K562 (cell line): ENCODE data around the gene ZNF235. TPM values are rescaled to one million over a fixed set of nuclear protein-coding genes. Genes with fewer than 3 reads are reported as not detected.
A peak's percentile ranks its signal among the peaks of the same experiment; 100 is the strongest.

ENCODE experiments used
- C11orf30 ChIP-seq: fragments of 450-650 bp; IDR thresholded peaks from 2 replicates; pipeline ENCODE4 v1.6.1; 2016; ENCODE audit warnings: low read depth, mild to moderate bottlenecking
- CREBBP ChIP-seq: IDR thresholded peaks from one replicate; pipeline ENCODE4 v1.6.1; 2012; ENCODE audit warnings: low read depth, mild to moderate bottlenecking, control low read depth, inconsistent platforms, low read length
- CXXC5 ChIP-seq: fragments of 250-450 bp; sonication (Bioruptor Pico); IDR thresholded peaks from 2 replicates; pipeline ENCODE4 v1.8.0; 2022; ENCODE audit warnings: inconsistent platforms, mild to moderate bottlenecking, moderate library complexity
- ETV1 ChIP-seq: fragments of 450-650 bp; conservative IDR thresholded peaks from 2 replicates; pipeline ENCODE4 v1.6.1; 2016; ENCODE audit warnings: missing genetic modification characterization, control low read depth, low read depth, missing compliant biosample characterization
- FOSL1 ChIP-seq: fragments of 200-800 bp; sonication (Bioruptor generic); conservative IDR thresholded peaks from 2 replicates; pipeline ENCODE4 v1.6.1; 2016; ENCODE audit warnings: missing genetic modification characterization, missing compliant biosample characterization
- FOXJ2 ChIP-seq: fragments of 200-800 bp; sonication (Bioruptor generic); IDR thresholded peaks from 2 replicates; pipeline ENCODE4 v1.6.1; 2016; ENCODE audit warnings: missing genetic modification characterization, missing compliant biosample characterization
- GTF2A2 ChIP-seq: IDR thresholded peaks from 2 replicates; pipeline ENCODE4 v1.6.1; 2016; ENCODE audit warnings: mild to moderate bottlenecking, missing genetic modification characterization, missing compliant biosample characterization
- HDAC2 ChIP-seq: fragments of 450-650 bp; IDR thresholded peaks from 2 replicates; pipeline ENCODE4 v1.6.1; 2016; ENCODE audit warnings: mild to moderate bottlenecking
- LEF1 ChIP-seq: fragments of 450-650 bp; IDR thresholded peaks from 2 replicates; pipeline ENCODE4 v1.6.1; 2016; ENCODE audit warnings: mild to moderate bottlenecking
- MAZ ChIP-seq, 2 experiments: fragments of 450-650 bp in 1 of 2; sonication (generic) in 1 of 2; formaldehyde crosslinking; IDR thresholded peaks in 1 of 2; conservative IDR thresholded peaks in 1 of 2; 2 replicates each; pipeline versions ENCODE4 v1.4.0 to v1.5.0; 2020; ENCODE audit warnings: mild to moderate bottlenecking in 1 of 2, missing genetic modification reagents in 1 of 2
- MCM5 ChIP-seq: fragments of 450-650 bp; IDR thresholded peaks from 2 replicates; pipeline ENCODE4 v1.6.1; 2016; ENCODE audit warnings: low read depth
- MTA2 ChIP-seq: fragments of 450-650 bp; IDR thresholded peaks from 2 replicates; pipeline ENCODE4 v1.6.1; 2016; ENCODE audit warnings: low read depth
- NFRKB ChIP-seq: fragments of 450-650 bp; IDR thresholded peaks from 2 replicates; pipeline ENCODE4 v1.6.1; 2016; ENCODE audit warnings: low read depth
- POLR2A ChIP-seq: fragments of 450-650 bp; conservative IDR thresholded peaks from 2 replicates; pipeline ENCODE4 v1.6.1; 2016
- POLR2AphosphoS2 ChIP-seq: IDR thresholded peaks from 2 replicates; pipeline ENCODE4 v1.6.1; 2012; ENCODE audit warnings: low read length, improper control_type of control experiment
- POLR2AphosphoS5 ChIP-seq: IDR thresholded peaks from 2 replicates; pipeline ENCODE4 v1.6.1; 2011; ENCODE audit warnings: mild to moderate bottlenecking, low read depth, low read length, moderate library complexity; ENCODE audit not compliant: control insufficient read depth, insufficient read depth
- POU5F1 ChIP-seq: fragments of 150-350 bp; IDR thresholded peaks from 2 replicates; pipeline ENCODE4 v1.6.1; 2014; ENCODE audit warnings: borderline replicate concordance, low read length, low read depth, mild to moderate bottlenecking; ENCODE audit not compliant: partially characterized antibody
- polyA plus RNA-seq, 8 experiments: library from polyadenylated mRNA; depleted of rRNA in 4 of 8; stranded (reverse) in 5 of 8; unstranded in 3 of 8; fragments of >200 nt; fragmentation: Nextera tagmentation in 2 of 8; fragmentation: Illumina TruSeq in 1 of 8; extraction: Ambion mirVana in 2 of 8; extraction: Trizol in 1 of 8; gene quantifications; 2 replicates each; pipeline versions ENCODE4 v1.2.1 to v1.2.3, GENCODE V29; 2011 to 2014; ENCODE audit warnings: inconsistent platforms in 1 of 8, missing spikeins in 1 of 8
- total RNA-seq, 7 experiments: library from RNA; depleted of rRNA in 6 of 7; stranded (reverse); fragments of >200 nt in 6 of 7; fragmentation: Illumina TruSeq in 2 of 7; extraction: Trizol in 2 of 7; gene quantifications; 2 replicates each; pipeline versions ENCODE4 v1.2.1 to v1.2.3, GENCODE V29; 2011 to 2021; ENCODE audit warnings: low replicate concordance in 1 of 7
- TF ChIP-seq, protein P1 (sequence below), 2 experiments: fragments of 450-650 bp; IDR thresholded peaks; 2 replicates each; pipeline ENCODE4 v1.6.1; 2018; ENCODE audit warnings: mild to moderate bottlenecking in 2 of 2, low read depth in 1 of 2; ENCODE audit not compliant: partially characterized antibody in 2 of 2
- TF ChIP-seq, protein P2 (sequence below): sonication (generic); formaldehyde crosslinking; IDR thresholded peaks from 2 replicates; pipeline ENCODE4 v1.8.0; 2022; ENCODE audit warnings: mild to moderate bottlenecking, missing genetic modification reagents, borderline replicate concordance

Gene ZNF235
- total and polyA plus RNA-seq, 9 of the 15 experiments (the other 6 are each of a cell fraction or from before 2014, with no cell fraction given), result 0.68 to 2.9 (median 1.3) TPM

DNA sequence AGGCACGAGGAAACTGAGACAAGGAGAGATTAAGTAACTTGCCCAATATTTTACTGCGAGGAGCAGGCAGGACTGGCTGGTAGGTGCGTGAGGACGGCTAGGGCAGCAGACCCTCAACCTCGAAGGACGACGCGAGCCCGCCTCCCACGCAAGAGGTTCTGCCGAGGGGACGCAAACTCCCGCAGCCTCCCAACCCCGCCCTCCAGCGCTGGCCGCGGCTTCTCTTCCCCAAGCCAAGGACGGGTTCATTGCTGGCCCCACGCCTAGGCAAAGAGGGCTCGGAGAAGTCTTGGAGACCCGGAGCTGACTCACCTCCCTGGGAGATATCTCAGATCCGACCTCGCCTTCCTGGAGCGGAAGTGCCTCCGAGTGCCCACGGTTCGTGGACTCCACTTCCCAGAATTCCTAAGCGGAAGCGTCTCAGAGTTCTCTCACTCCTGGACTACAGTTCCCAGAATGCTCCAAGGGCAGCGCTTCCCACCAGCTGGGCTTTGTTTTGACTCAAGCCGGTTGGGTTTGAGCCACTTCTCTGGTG, at the start of gene ZNF235 (continued):
- TF ChIP-seq FOXJ2, result 0 out of 2 replicates have a peak, but pooled peaks have one; percentile 59
- no peak for TF ChIP-seq LEF1
- no peak for TF ChIP-seq MTA2
- TF ChIP-seq MCM5, result no peak
- no peak for TF ChIP-seq NFRKB
- peak; percentile 62 to 63; a peak in 3 of 4 replicates for TF ChIP-seq MAZ (CRISPR knock-in tag; conservative IDR thresholded peaks at IDR 0.05 in 1 of 2, IDR thresholded peaks at IDR 0.05 in 1 of 2)
- peak; percentile 80 for TF ChIP-seq CXXC5 (CRISPR knock-in tag)
- TF ChIP-seq POU5F1, result peak; percentile 46
- no peak for TF ChIP-seq POLR2AphosphoS2
- peak; percentile 95 for TF ChIP-seq FOSL1
- peak; percentile 41; the same call in 1 of the 2 replicates for TF ChIP-seq C11orf30
- TF ChIP-seq, protein P1, sequence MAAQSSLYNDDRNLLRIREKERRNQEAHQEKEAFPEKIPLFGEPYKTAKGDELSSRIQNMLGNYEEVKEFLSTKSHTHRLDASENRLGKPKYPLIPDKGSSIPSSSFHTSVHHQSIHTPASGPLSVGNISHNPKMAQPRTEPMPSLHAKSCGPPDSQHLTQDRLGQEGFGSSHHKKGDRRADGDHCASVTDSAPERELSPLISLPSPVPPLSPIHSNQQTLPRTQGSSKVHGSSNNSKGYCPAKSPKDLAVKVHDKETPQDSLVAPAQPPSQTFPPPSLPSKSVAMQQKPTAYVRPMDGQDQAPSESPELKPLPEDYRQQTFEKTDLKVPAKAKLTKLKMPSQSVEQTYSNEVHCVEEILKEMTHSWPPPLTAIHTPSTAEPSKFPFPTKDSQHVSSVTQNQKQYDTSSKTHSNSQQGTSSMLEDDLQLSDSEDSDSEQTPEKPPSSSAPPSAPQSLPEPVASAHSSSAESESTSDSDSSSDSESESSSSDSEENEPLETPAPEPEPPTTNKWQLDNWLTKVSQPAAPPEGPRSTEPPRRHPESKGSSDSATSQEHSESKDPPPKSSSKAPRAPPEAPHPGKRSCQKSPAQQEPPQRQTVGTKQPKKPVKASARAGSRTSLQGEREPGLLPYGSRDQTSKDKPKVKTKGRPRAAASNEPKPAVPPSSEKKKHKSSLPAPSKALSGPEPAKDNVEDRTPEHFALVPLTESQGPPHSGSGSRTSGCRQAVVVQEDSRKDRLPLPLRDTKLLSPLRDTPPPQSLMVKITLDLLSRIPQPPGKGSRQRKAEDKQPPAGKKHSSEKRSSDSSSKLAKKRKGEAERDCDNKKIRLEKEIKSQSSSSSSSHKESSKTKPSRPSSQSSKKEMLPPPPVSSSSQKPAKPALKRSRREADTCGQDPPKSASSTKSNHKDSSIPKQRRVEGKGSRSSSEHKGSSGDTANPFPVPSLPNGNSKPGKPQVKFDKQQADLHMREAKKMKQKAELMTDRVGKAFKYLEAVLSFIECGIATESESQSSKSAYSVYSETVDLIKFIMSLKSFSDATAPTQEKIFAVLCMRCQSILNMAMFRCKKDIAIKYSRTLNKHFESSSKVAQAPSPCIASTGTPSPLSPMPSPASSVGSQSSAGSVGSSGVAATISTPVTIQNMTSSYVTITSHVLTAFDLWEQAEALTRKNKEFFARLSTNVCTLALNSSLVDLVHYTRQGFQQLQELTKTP (IDR thresholded peaks at IDR 0.05; ENCODE audit: low read depth in 1 of 2, partially characterized antibody in 2 of 2), result peak in 1 of 2 experiments; percentile 95
- 0 out of 2 replicates have a peak, but pooled peaks have one; percentile 26 for TF ChIP-seq HDAC2
- no peak for TF ChIP-seq CREBBP
- 0 out of 2 replicates have a peak, but pooled peaks have one; percentile 42 for TF ChIP-seq POLR2AphosphoS5
- peak; percentile 70 for TF ChIP-seq ETV1 (tag)
- TF ChIP-seq, protein P2, sequence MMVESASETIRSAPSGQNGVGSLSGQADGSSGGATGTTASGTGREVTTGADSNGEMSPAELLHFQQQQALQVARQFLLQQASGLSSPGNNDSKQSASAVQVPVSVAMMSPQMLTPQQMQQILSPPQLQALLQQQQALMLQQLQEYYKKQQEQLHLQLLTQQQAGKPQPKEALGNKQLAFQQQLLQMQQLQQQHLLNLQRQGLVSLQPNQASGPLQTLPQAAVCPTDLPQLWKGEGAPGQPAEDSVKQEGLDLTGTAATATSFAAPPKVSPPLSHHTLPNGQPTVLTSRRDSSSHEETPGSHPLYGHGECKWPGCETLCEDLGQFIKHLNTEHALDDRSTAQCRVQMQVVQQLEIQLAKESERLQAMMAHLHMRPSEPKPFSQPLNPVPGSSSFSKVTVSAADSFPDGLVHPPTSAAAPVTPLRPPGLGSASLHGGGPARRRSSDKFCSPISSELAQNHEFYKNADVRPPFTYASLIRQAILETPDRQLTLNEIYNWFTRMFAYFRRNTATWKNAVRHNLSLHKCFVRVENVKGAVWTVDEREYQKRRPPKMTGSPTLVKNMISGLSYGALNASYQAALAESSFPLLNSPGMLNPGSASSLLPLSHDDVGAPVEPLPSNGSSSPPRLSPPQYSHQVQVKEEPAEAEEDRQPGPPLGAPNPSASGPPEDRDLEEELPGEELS, result no peak
- TF ChIP-seq GTF2A2 (tag), result no peak
- TF ChIP-seq POLR2A, result peak; percentile 71
